Measurements from ENCODE around the gene C19orf73.
A peak's percentile ranks its signal among the peaks of the same experiment; 100 is the strongest.
"Not testable (repeated sequence)": the region's sequence is repeated elsewhere in the genome, so short reads cannot be mapped to it uniquely, and the experiment has no call there.

C19orf73 gene

GRCh38 chr19:49097453-49098288 is 21.3 kb downstream of the C19orf73 start:
- peak; percentile 79 for DNase-seq

- DNase-seq, result no peak
These were observed 24.1 kb downstream of the C19orf73 start for GRCh38 chr19:49094505-49095482.

- no peak for DNase-seq
These were observed 26.3 kb downstream of the C19orf73 start for GRCh38 chr19:49092686-49093085.

GRCh38 chr19:49091391-49092038 is 27.4 kb downstream of the C19orf73 start:
- no peak for DNase-seq

DNA sequence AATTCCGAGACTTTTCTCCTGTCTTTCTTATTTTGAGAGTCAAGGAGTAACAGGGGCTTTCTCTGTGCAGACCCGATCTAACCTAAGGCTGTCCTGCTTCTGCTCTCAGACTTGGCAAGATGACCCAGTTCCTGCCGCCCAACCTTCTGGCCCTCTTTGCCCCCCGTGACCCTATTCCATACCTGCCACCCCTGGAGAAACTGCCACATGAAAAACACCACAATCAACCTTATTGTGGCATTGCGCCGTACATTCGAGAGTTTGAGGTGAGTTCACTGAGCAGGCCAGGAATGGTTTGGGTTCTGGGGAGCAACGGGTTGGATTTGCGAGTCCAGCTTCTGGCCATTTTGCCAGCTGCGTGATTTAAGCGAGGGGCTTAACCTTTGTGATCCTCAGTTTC is 32.6 kb downstream of the C19orf73 start:
- DNase-seq, result no peak

GRCh38 chr19:49085868-49086232 is 33.1 kb downstream of the C19orf73 start:
- DNase-seq, result no peak

GRCh38 chr19:49085020-49085867 is 33.7 kb downstream of the C19orf73 start, which contains the start of gene SNRNP70:
SNRNP70 (plus strand) TSS chr19:49085451; CDS start chr19:49086415, 964 bp downstream.
- DNase-seq, result peak; percentile 98

DNA sequence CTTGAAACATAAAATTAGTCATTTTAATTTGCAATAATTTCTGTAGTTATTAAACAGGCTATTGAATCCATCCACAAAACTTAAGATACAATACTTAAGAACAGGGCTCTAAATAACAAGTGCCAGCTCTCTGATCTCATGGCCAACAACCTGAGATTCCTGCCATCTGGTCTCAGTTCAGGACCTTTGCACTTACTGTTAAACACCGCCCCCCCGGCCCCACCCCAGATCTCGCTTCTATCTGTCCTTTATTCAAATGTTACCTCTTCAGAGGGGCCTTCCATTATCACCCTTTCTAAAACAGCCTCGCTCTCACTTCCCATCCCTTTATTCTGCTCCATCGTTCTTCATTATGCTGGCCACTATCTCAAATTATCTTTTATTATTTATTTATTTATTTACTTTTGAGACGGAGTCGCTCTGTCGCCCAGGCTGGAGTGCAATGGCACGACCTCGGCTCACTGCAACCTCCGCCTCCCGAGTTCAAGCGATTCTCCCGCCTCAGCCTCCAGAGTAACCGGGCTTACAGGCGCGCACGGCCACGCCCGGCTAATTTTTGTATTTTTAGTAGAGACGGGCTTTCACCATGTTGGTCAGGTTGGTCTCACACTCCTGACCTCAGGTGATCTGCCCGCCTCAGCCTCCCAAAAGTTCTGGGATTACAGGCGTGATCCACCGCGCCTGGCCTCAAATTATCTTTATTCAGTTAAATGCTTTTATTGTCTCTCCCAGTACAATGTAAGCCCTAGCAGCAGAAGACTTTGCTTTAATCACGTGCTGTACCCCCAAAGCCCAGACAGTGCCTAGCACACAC is 34.5 kb downstream of the C19orf73 start:
- DNase-seq, result no peak

DNA sequence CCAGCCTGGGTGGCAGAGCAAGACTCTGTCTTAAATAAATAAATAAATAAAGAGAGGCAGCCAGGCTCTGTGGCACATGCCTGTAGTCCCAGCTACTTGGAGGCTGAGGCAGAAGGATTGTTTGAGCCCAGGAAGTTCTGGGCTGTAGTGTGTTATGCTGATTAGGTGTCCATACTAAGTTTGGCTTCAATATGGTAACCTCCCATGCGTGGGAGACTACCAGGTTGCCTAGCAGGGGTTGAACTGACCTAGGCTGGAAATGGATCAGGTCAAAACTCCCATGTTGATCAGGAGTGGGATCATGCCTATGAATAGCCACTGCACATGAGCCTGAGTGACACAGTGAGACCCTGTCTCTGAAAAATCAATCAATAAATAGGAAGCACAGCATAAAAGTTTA is 37.7 kb downstream of the C19orf73 start:
- no peak for DNase-seq

DNA sequence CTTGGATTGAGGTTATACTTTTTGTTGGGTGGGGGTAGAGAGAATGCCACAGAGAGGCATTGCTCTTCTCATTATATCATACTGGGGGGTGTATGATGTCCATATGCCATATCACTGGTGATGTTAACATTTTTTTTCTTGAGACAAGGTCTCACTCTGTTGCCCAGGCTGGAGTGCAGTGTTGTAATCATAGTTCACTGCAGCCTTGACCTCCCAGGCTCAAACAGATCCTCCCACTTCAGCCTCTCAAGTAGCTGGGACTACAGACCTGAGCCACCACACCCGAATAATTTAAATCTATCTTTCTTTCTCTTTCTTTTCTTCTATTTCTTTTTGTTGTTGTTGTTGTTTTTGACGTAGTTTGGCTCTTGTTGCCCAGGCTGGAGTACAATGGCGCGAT is 38.6 kb downstream of the C19orf73 start:
- no peak for DNase-seq

- not testable (repeated sequence) for DNase-seq
These were observed 44.1 kb downstream of the C19orf73 start for GRCh38 chr19:49074869-49075268.

DNA sequence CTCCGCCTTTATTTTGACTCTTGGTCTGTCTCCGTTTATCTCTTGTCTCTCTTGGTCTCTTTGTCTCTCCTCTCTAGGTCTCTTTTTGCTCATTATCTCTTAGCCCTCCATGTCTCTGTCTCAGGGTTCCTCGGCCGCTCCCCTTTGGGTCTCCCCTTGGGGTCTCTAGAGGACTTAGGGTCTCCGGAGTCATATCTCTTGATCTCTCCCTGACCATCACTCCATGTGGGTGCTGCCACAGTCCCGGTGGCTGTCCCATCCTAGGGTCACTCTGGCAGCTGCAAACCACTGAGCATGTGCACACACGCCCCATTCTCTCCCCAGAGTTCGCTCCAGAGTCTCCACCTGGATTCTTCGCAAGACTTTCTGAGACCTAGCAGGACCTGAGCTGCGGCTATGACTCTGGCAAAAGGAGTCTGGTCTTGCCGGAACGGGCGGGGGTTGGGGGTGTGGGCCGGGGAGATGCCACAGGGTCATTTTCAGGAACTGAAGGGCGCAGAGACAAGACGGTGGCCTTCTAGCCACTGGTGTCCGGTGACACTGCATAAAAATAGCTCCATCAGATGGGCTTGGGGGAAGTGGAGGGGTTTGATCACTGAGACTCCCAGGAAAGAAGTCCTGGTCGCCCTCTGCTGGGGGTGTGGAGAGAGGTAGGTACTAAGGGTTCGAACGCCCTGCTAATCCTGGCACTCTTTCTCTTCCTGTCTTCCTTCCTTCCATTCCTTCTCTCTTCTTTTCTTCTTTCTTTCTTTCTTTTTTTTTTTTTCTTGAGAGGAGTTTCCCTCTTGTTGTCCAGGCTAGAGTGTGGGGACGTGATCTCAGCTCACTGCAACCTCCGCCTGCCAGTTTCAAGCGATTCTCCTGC is 45.2 kb downstream of the C19orf73 start:
- no peak for DNase-seq

DNA sequence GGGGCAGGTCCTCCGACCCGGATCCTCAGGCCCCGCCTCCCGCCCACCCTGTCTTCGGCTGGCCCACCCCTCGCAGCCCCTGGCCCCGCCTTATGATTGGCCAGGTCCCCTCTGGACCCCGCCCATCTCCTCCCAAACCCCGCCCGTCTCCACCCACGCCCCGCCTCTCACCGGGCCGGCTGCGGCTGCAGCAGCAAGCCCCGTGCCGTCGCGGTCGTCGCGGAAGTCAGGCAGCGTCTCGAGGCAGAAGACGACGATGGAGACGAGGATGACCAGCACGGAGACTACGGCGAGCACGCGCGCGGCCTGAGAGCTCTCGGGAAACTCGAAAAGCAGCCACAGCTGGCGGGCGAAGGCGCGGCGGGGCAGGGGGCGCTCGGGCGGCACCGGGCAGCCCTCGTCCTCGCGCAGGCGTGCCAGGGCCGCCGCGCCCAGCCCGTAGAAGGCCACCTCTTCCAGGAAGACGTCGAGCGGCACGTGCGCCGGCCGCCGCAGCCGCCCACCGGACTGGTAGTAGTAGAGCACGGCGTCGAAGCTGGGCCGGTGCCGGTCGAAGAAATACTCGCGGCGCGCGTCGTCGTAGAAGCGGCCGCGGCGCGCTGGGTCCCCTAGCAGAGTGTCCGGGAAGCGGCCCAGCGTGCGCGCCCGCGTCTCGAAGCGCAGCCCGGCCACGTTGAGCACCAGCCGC is 46.9 kb downstream of the C19orf73 start:
- DNase-seq, result peak; percentile 37

- no peak for DNase-seq
These were observed 48.5 kb downstream of the C19orf73 start for GRCh38 chr19:49070416-49070815.

DNA sequence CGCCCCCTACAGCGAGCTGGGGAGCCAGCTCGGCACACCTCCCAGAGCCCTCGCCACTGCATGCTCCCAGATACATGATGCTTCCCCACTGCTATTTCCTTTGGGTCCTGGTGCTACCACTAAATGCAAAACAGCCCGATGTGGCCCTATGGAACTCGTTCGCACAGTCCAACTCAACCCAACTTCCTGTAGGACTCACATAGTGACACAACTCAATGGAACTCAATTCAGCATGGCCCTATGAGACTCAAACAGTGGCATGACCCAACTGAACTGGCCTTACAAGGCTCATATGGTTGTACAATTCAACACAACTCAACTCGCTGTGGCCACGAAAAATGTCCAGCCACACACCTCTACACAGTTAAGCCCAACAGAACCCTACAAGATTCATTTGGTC is 49.9 kb downstream of the C19orf73 start:
- DNase-seq, result no peak

Data from activated T-cell treated with anti-CD3 and anti-CD28 coated beads, Interleukin-2, amount 50 U/mL, for 1 hour (primary cell).